ENCODE results near the gene AURKA. TPM values are rescaled to one million over a fixed set of nuclear protein-coding genes. Genes with fewer than 3 reads are reported as not detected.
A peak's percentile ranks its signal among the peaks of the same experiment; 100 is the strongest.

Gene AURKA
- total RNA-seq, 1 donor from 2014 or later = 14.8 TPM

DNA sequence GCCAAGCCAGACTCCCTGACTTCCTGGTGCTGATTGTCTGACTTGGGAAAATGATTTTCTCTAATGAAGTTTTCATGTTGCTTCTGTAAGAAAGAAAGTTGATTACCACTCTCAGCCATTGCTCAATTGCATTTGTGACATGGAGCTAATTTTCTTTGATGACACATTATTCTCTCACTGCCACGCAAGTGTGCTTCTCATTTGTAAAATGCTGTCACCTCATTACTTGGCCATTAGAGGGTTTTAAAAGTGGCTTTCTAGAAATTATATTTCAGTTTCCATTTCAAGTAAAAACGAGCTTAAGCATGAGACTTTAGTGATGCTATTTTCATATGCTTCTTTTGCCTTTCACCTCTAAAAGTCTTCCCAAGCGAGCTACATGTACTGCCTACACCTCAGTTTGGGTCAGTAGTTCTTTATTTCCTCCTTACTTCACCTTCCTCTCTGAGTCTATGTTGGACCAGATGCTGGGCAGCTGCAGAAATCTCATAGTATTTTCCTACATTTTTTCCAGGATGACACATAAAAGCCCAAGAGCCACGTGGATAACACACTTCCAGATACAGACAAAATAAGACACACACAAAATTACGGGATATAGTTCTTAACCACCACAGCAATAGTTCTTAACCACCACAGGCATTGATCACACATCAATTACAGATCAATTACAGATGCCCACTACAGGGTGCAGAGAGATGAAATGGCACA, 39.5 kb downstream of the AURKA start:
- H3K27ac ChIP-seq (ENCODE audit: low read depth, low read length) = no peak overlapping the region
- peaks cover 26% of the 10 kb centered on the region for H3K27me3 Mint-ChIP-seq (ENCODE audit: low read depth, unreplicated experiment)
- no peaks in the 10 kb centered on the region for H3K9me3 ChIP-seq (ENCODE audit: insufficient read depth, low read depth, low read length)
- no peak overlapping the region for H3K27ac Mint-ChIP-seq (ENCODE audit: unreplicated experiment)
- DNase-seq (ENCODE audit: low read depth) (no peak), FAIRE-seq (no peak)
- no peak overlapping the region for H3K4me3 Mint-ChIP-seq (ENCODE audit: unreplicated experiment)
- no peak overlapping the region for H3K4me3 ChIP-seq (ENCODE audit: insufficient read depth, low read depth, low read length)
- H3K27me3 ChIP-seq (ENCODE audit: insufficient read depth, low read length) = peaks cover 4% of the 10 kb centered on the region
- H4K20me1 ChIP-seq (ENCODE audit: insufficient read depth, low read length) = no peaks in the 10 kb centered on the region
- H3K79me2 ChIP-seq (ENCODE audit: insufficient read depth, low read length) = no peaks in the 10 kb centered on the region
- H3K9ac ChIP-seq (ENCODE audit: low read length) = no peak overlapping the region
- no peaks in the 10 kb centered on the region for H3K4me1 Mint-ChIP-seq (ENCODE audit: low read depth, unreplicated experiment)
- H3K9me3 Mint-ChIP-seq (ENCODE audit: unreplicated experiment) = no peaks in the 10 kb centered on the region
- no peak for TF ChIP-seq EZH2 (IDR thresholded peaks at IDR 0.05; ENCODE audit: insufficient read depth, low read length)
- no peak for TF ChIP-seq CTCF (IDR thresholded peaks at IDR 0.05; ENCODE audit: insufficient read depth, low read depth, low read length)
- no peak overlapping the region for H3K4me2 ChIP-seq (ENCODE audit: low read length)
- H3K36me3 ChIP-seq (ENCODE audit: insufficient read depth, low read length) = no peaks in the 10 kb centered on the region
- H3K36me3 Mint-ChIP-seq (ENCODE audit: low read depth, unreplicated experiment) = no peaks in the 10 kb centered on the region
- H2AFZ ChIP-seq (ENCODE audit: low read depth, low read length) = no peak overlapping the region
- H3K4me1 ChIP-seq (ENCODE audit: insufficient read depth, low read length) = peaks cover 4% of the 10 kb centered on the region

GRCh38 chr20:56350842-56351241, 41.2 kb downstream of the AURKA start:
- no peaks in the 10 kb centered on the region for H3K9me3 ChIP-seq (ENCODE audit: insufficient read depth, low read depth, low read length)
- no peaks in the 10 kb centered on the region for H4K20me1 ChIP-seq (ENCODE audit: insufficient read depth, low read length)
- peaks cover 4% of the 10 kb centered on the region for H3K4me1 ChIP-seq (ENCODE audit: insufficient read depth, low read length)
- H3K4me3 Mint-ChIP-seq (ENCODE audit: unreplicated experiment) = no peak overlapping the region
- DNase-seq (ENCODE audit: low read depth) (peak; percentile 58), FAIRE-seq (no peak)
- peaks cover 31% of the 10 kb centered on the region for H3K27me3 Mint-ChIP-seq (ENCODE audit: low read depth, unreplicated experiment)
- H3K4me2 ChIP-seq (ENCODE audit: low read length) = no peak overlapping the region
- H3K27ac Mint-ChIP-seq (ENCODE audit: unreplicated experiment) = no peak overlapping the region
- TF ChIP-seq EZH2 (IDR thresholded peaks at IDR 0.05; ENCODE audit: insufficient read depth, low read length) = no peak
- TF ChIP-seq CTCF (IDR thresholded peaks at IDR 0.05; ENCODE audit: insufficient read depth, low read depth, low read length) = no peak
- no peak overlapping the region for H3K27ac ChIP-seq (ENCODE audit: low read depth, low read length)
- H3K79me2 ChIP-seq (ENCODE audit: insufficient read depth, low read length) = no peaks in the 10 kb centered on the region
- peaks cover 4% of the 10 kb centered on the region for H3K9me3 Mint-ChIP-seq (ENCODE audit: unreplicated experiment)
- no peaks in the 10 kb centered on the region for H3K36me3 ChIP-seq (ENCODE audit: insufficient read depth, low read length)
- H3K27me3 ChIP-seq (ENCODE audit: insufficient read depth, low read length) = no peaks in the 10 kb centered on the region
- H3K4me3 ChIP-seq (ENCODE audit: insufficient read depth, low read depth, low read length) = no peak overlapping the region
- H3K4me1 Mint-ChIP-seq (ENCODE audit: low read depth, unreplicated experiment) = no peaks in the 10 kb centered on the region
- H2AFZ ChIP-seq (ENCODE audit: low read depth, low read length) = no peak overlapping the region
- H3K9ac ChIP-seq (ENCODE audit: low read length) = no peak overlapping the region
- no peaks in the 10 kb centered on the region for H3K36me3 Mint-ChIP-seq (ENCODE audit: low read depth, unreplicated experiment)

- peaks cover 6% of the 10 kb centered on the region for H3K9me3 Mint-ChIP-seq (ENCODE audit: unreplicated experiment)
- Histone ChIP-seq H3K4me1 (ENCODE audit: insufficient read depth, low read length) (peaks cover 4% of the 10 kb centered on the region), H3K9me3 (ENCODE audit: insufficient read depth, low read depth, low read length) (no peaks in the 10 kb centered on the region), H3K4me3 (ENCODE audit: insufficient read depth, low read depth, low read length) (no peak overlapping the region), H3K9ac (ENCODE audit: low read length) (no peak overlapping the region), H3K27me3 (ENCODE audit: insufficient read depth, low read length) (peaks cover 2% of the 10 kb centered on the region), H3K27ac (ENCODE audit: low read depth, low read length) (no peak overlapping the region), H4K20me1 (ENCODE audit: insufficient read depth, low read length) (no peaks in the 10 kb centered on the region), H2AFZ (ENCODE audit: low read depth, low read length) (no peak overlapping the region), H3K4me2 (ENCODE audit: low read length) (peak overlapping the region; percentile 46), H3K79me2 (ENCODE audit: insufficient read depth, low read length) (no peaks in the 10 kb centered on the region), H3K36me3 (ENCODE audit: insufficient read depth, low read length) (no peaks in the 10 kb centered on the region)
- FAIRE-seq (no peak), DNase-seq (ENCODE audit: low read depth) (peak; percentile 45)
- H3K27ac Mint-ChIP-seq (ENCODE audit: unreplicated experiment) = no peak overlapping the region
- TF ChIP-seq CTCF (IDR thresholded peaks at IDR 0.05; ENCODE audit: insufficient read depth, low read depth, low read length) (no peak), EZH2 (IDR thresholded peaks at IDR 0.05; ENCODE audit: insufficient read depth, low read length) (no peak)
- H3K36me3 Mint-ChIP-seq (ENCODE audit: low read depth, unreplicated experiment) = no peaks in the 10 kb centered on the region
- peaks cover 51% of the 10 kb centered on the region for H3K27me3 Mint-ChIP-seq (ENCODE audit: low read depth, unreplicated experiment)
- no peaks in the 10 kb centered on the region for H3K4me1 Mint-ChIP-seq (ENCODE audit: low read depth, unreplicated experiment)
- no peak overlapping the region for H3K4me3 Mint-ChIP-seq (ENCODE audit: unreplicated experiment)
These were observed 43.3 kb downstream of the AURKA start for GRCh38 chr20:56348746-56349145.
